B cell (primary cell): ENCODE data around the gene CALY. TPM values are rescaled to one million over a fixed set of nuclear protein-coding genes. Genes with fewer than 3 reads are reported as not detected.

Experiments
- ATAC-seq: fragments of 200-7000 bp; cut with Tn5 transposase; one replicate; pipeline ENCODE4 v1.10.0; 2021; ENCODE audit warnings: low read depth, mild to moderate bottlenecking, moderate number of reproducible peaks, moderate library complexity
- CTCF ChIA-PET: fragments of 350-600 bp; sonication (Branson Sonifier 250); formaldehyde crosslinking; loops from one replicate; lab custom pipeline; 2021; ENCODE audit warnings: antibody characterized with exemption, inconsistent platforms; lab: Charles Lee
- POLR2A ChIA-PET: fragments of 350-600 bp; sonication (Branson Sonifier 250); formaldehyde crosslinking; loops from one replicate; lab custom pipeline; 2021; ENCODE audit warnings: antibody characterized with exemption; lab: Charles Lee
- DNase-seq: peaks from one replicate; pipeline ENCODE4 v3.0.0; 2013
- H2AFZ ChIP-seq: 2 replicates; pipeline ENCODE4 v1.6.1; 2012; ENCODE audit warnings: mild to moderate bottlenecking, low read depth, low read length; ENCODE audit not compliant: insufficient read depth, poor library complexity, severe bottlenecking
- H3K27ac ChIP-seq, 2 donors: 1 replicate in 1 of 2; 2 replicates in 1 of 2; pipeline ENCODE4 v1.5.1; 2012 to 2013; ENCODE audit warnings: low read length in 2 of 2, mild to moderate bottlenecking in 2 of 2, moderate library complexity in 1 of 2
- H3K27me3 ChIP-seq, 4 experiments: fragments of 200-600 bp in 1 of 4; sonication (generic) in 1 of 4; replicated peaks in 1 of 4; 1 replicate in 2 of 4; 2 replicates in 2 of 4; pipeline versions ENCODE4 v1.6.1 to v1.7.0; 2013 to 2016; ENCODE audit warnings: low read length in 3 of 4, mild to moderate bottlenecking in 2 of 4, mixed read lengths in 1 of 4, moderate library complexity in 1 of 4; ENCODE audit not compliant: insufficient read depth in 4 of 4, control insufficient read depth in 3 of 4; ENCODE audit errors: control extremely low read depth in 1 of 4
- H3K36me3 ChIP-seq, 2 experiments: replicated peaks in 1 of 2; 1 replicate in 1 of 2; 2 replicates in 1 of 2; pipeline versions ENCODE4 v1.6.1 to v1.7.1; 2013; ENCODE audit warnings: low read length in 1 of 2; ENCODE audit not compliant: insufficient read depth in 2 of 2, control insufficient read depth in 1 of 2; ENCODE audit errors: control extremely low read depth in 1 of 2, extremely low read depth in 1 of 2
- H3K4me1 ChIP-seq, 2 donors: fragments of 200-600 bp in 1 of 2; sonication (generic) in 1 of 2; 1 replicate in 1 of 2; 2 replicates in 1 of 2; pipeline versions ENCODE4 v1.5.1 to v1.6.1; 2013 to 2017; ENCODE audit warnings: low read length in 2 of 2; ENCODE audit not compliant: control insufficient read depth in 2 of 2, insufficient read depth in 2 of 2
- H3K4me2 ChIP-seq: replicated peaks from 2 replicates; pipeline ENCODE3; 2012; ENCODE audit warnings: mild to moderate bottlenecking, low read depth, low read length; ENCODE audit not compliant: poor library complexity, severe bottlenecking
- H3K4me3 ChIP-seq, 5 experiments: fragments of 200-600 bp in 1 of 5; sonication (generic) in 1 of 5; 1 replicate in 3 of 5; 2 replicates in 2 of 5; pipeline versions ENCODE4 v1.5.1 to v1.7.0; 2011 to 2016; ENCODE audit warnings: low read length in 4 of 5, mild to moderate bottlenecking in 4 of 5, low read depth in 2 of 5, control low read depth in 1 of 5, moderate library complexity in 1 of 5; ENCODE audit not compliant: insufficient read depth in 1 of 5; ENCODE audit errors: control extremely low read depth in 1 of 5, extremely low read depth in 1 of 5
- H3K79me2 ChIP-seq: fragments of 200-600 bp; sonication (generic); one replicate; pipeline ENCODE4 v1.6.0; 2016; ENCODE audit warnings: low read length; ENCODE audit not compliant: control insufficient read depth, insufficient read depth
- H3K9ac ChIP-seq: fragments of 200-600 bp; sonication (generic); 2 replicates; pipeline ENCODE4 v1.6.1; 2017; ENCODE audit warnings: mild to moderate bottlenecking, low read length, moderate library complexity
- H3K9me3 ChIP-seq, 3 donors: one replicate each; pipeline versions ENCODE4 v1.6.1 to v1.7.1; 2013; ENCODE audit warnings: low read length in 2 of 3; ENCODE audit not compliant: control insufficient read depth in 2 of 3, insufficient read depth in 1 of 3; ENCODE audit errors: control extremely low read depth in 1 of 3
- H4K20me1 ChIP-seq: 2 replicates; pipeline ENCODE4 v1.6.0; 2012; ENCODE audit warnings: mild to moderate bottlenecking, low read length; ENCODE audit not compliant: insufficient read depth, control insufficient read depth, poor library complexity, severe bottlenecking
- H3K27ac Mint-ChIP-seq: one replicate; pipeline ENCODE4 v1.8.0; 2021; ENCODE audit warnings: mixed read lengths
- H3K27me3 Mint-ChIP-seq: one replicate; pipeline ENCODE4 v1.8.0; 2021; ENCODE audit warnings: mixed read lengths
- H3K4me1 Mint-ChIP-seq: one replicate; pipeline ENCODE4 v1.8.0; 2021; ENCODE audit warnings: mixed read lengths
- H3K4me3 Mint-ChIP-seq: one replicate; pipeline ENCODE4 v1.8.0; 2021; ENCODE audit warnings: mixed read lengths
- H3K9me3 Mint-ChIP-seq: one replicate; pipeline ENCODE4 v1.8.0; 2022; ENCODE audit warnings: mixed read lengths; ENCODE audit not compliant: insufficient read depth
- EZH2 ChIP-seq: IDR thresholded peaks from 2 replicates; pipeline ENCODE4 v1.6.1; 2012; ENCODE audit warnings: borderline replicate concordance, low read depth, mild to moderate bottlenecking, moderate library complexity, low read length; ENCODE audit not compliant: insufficient read depth, poor library complexity, severe bottlenecking
- WGBS: methylation state at CpG from one replicate; pipeline ENCODE4 v1.1.5; 2013; ENCODE audit warnings: missing lambda C conversion rate; ENCODE audit not compliant: insufficient coverage; 5-methylcytosine and 5-hydroxymethylcytosine counted together
- intact Hi-C: fragments of 100-400 bp; cut with micrococcal nuclease; formaldehyde crosslinking; loops from one replicate; pipeline ENCODE4 v1.10.0; 2022
- polyA plus RNA-seq: library from polyadenylated mRNA; depleted of rRNA; stranded (reverse); fragments of >200 nt; gene quantifications from 2 replicates; pipeline ENCODE4 v1.2.3, GENCODE V29; 2012
- total RNA-seq, 2 donors: library from RNA; stranded (reverse); fragments of 120-200 nt in 1 of 2; gene quantifications; 1 replicate in 1 of 2; 2 replicates in 1 of 2; pipeline versions ENCODE4 v1.2.3 to v1.2.4, GENCODE V29; 2013 to 2022
- TF ChIP-seq, protein P1 (sequence below): fragments of 200-600 bp; IDR thresholded peaks from one replicate; pipeline ENCODE4 v1.8.0; 2022; ENCODE audit warnings: antibody characterized with exemption, mild to moderate bottlenecking

CALY gene
- total and polyA plus RNA-seq, 2 donors (not counting 1 experiment from before 2014, with no cell fraction given), result 0.21 TPM; not detected in 1

DNA sequence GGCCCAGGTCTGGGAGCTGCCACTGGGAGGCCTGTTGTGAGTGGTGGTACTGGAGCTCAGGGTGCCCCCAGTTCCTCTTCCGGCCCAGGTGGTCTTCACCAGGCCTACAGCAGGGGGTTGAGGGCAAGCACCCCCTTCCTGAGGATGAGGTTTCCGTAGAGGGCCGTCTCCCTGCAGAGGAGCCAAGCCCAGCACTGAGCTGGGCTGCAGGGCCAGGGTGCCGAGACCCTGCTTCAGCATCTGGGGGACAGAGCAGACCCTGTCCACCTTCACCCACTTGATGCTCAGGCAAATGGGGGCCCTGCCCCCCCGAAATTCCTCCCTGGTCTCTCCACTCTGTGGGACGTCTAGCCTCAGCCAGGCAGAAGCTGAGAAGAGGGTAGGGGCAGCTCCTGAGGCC is 18.6 kb upstream of the CALY start:
- H3K4me3 Mint-ChIP-seq, result no peak overlapping the region
- peaks cover 0 to 5% (median 0%) of the 10 kb centered on the region in 4 experiments for H3K27me3 ChIP-seq
- no peak overlapping the region for H2AFZ ChIP-seq
- intact Hi-C loops, result loop anchor here (5.0 kb wide), 1 partner anchor 48 kb away; the partner anchor contains the start of genes TUBGCP2 and ZNF511
- WGBS, result 83% methylated on average over 4 of the region's 6 CpGs
- H3K4me3 ChIP-seq, result no peak overlapping the region
- ATAC-seq (no peak), DNase-seq (no peak)
- peaks cover 12% of the 10 kb centered on the region for H3K4me1 Mint-ChIP-seq
- H3K27ac Mint-ChIP-seq, result no peak overlapping the region
- H3K36me3 ChIP-seq, result peaks cover 0 to 3% of the 10 kb centered on the region in 2 experiments
- H3K27me3 Mint-ChIP-seq, result no peaks in the 10 kb centered on the region
- H3K79me2 ChIP-seq, result peaks cover 24% of the 10 kb centered on the region
- H3K27ac ChIP-seq, result no peak overlapping the region
- peaks cover 0 to 16% (median 0%) of the 10 kb centered on the region in 3 donors for H3K9me3 ChIP-seq
- CTCF ChIA-PET, result interaction anchor here (1.8 to 3.6 kb wide), 2 partner anchors 23 to 26 kb away, joined by 4 to 18 read pairs; partner anchors contain the start of gene PAOX
- POLR2A ChIA-PET, result no interaction called here
- no peak for TF ChIP-seq EZH2
- TF ChIP-seq, protein P1, sequence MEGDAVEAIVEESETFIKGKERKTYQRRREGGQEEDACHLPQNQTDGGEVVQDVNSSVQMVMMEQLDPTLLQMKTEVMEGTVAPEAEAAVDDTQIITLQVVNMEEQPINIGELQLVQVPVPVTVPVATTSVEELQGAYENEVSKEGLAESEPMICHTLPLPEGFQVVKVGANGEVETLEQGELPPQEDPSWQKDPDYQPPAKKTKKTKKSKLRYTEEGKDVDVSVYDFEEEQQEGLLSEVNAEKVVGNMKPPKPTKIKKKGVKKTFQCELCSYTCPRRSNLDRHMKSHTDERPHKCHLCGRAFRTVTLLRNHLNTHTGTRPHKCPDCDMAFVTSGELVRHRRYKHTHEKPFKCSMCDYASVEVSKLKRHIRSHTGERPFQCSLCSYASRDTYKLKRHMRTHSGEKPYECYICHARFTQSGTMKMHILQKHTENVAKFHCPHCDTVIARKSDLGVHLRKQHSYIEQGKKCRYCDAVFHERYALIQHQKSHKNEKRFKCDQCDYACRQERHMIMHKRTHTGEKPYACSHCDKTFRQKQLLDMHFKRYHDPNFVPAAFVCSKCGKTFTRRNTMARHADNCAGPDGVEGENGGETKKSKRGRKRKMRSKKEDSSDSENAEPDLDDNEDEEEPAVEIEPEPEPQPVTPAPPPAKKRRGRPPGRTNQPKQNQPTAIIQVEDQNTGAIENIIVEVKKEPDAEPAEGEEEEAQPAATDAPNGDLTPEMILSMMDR, result no peak
- H4K20me1 ChIP-seq, result peaks cover 21% of the 10 kb centered on the region
- no peaks in the 10 kb centered on the region for H3K9me3 Mint-ChIP-seq
- no peak overlapping the region for H3K4me2 ChIP-seq
- H3K9ac ChIP-seq, result no peak overlapping the region
- H3K4me1 ChIP-seq, result peaks cover 8 to 18% of the 10 kb centered on the region in 2 donors

DNA sequence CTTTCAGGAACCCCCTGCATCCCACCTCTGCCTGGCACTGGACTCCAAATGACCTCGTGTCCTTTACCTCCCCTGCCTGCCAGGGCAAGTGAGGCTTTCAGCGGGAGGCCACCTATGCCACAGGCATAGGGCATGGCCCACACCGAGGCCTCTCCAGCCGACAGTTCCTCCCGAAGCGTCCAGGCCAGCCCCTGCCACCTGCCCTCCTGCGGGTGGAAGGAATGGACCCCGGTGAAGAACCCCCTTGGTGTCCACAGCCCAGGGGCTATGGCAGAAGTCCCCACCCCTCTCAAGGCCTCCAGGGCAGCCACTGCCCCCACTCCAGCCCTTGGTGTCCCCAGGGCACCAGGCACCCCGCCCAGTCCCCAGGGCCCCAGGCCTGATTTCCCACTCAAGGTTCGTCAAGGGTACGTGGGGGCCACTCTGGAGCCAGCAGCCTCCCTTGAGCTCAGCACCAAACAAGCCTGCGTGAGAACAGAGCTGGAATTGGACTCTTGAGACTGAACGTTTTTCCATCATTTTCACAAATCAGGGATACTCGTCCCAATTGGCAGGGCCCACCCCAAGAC is 18.1 kb upstream of the CALY start:
- no peak overlapping the region for H3K9ac ChIP-seq
- ATAC-seq (no peak), DNase-seq (no peak)
- H3K79me2 ChIP-seq, result peaks cover 24% of the 10 kb centered on the region
- no peak overlapping the region for H3K4me3 Mint-ChIP-seq
- intact Hi-C loops, result loop anchor here (5.0 kb wide), 1 partner anchor 47 kb away; the partner anchor contains the start of genes TUBGCP2 and ZNF511
- no peak overlapping the region for H2AFZ ChIP-seq
- TF ChIP-seq, protein P1, result no peak
- no peak for TF ChIP-seq EZH2
- H3K4me3 ChIP-seq, result no peak overlapping the region
- WGBS, result 95% methylated on average over 13 of the region's 14 CpGs
- no peak overlapping the region for H3K27ac Mint-ChIP-seq
- H3K9me3 Mint-ChIP-seq, result no peaks in the 10 kb centered on the region
- CTCF ChIA-PET, result no interaction called here
- H3K9me3 ChIP-seq, result peaks cover 0 to 19% (median 0%) of the 10 kb centered on the region in 3 donors
- no peak overlapping the region for H3K4me2 ChIP-seq
- H3K4me1 ChIP-seq, result peaks cover 8 to 18% of the 10 kb centered on the region in 2 donors
- H4K20me1 ChIP-seq, result peaks cover 21% of the 10 kb centered on the region
- H3K27ac ChIP-seq, result no peak overlapping the region
- H3K27me3 ChIP-seq, result peaks cover 0 to 5% (median 0%) of the 10 kb centered on the region in 4 experiments
- POLR2A ChIA-PET, result no interaction called here
- H3K27me3 Mint-ChIP-seq, result no peaks in the 10 kb centered on the region
- H3K4me1 Mint-ChIP-seq, result peaks cover 8% of the 10 kb centered on the region
- peaks cover 0 to 3% of the 10 kb centered on the region in 2 experiments for H3K36me3 ChIP-seq
